CD14-positive monocyte (primary cell): ENCODE measurements around the gene CKAP2. TPM values are rescaled to one million over a fixed set of nuclear protein-coding genes. Genes with fewer than 3 reads are reported as not detected.
"Not testable (repeated sequence)": the region's sequence is repeated elsewhere in the genome, so short reads cannot be mapped to it uniquely, and the experiment has no call there.

ENCODE experiments used
- DNase-seq, 3 donors: peaks; one replicate each; pipeline ENCODE4 v3.0.0-alpha.2; 2011 to 2022
- H2AFZ ChIP-seq: 2 replicates; pipeline ENCODE4 v1.6.0; 2012; ENCODE audit warnings: mild to moderate bottlenecking, low read depth, low read length, inconsistent platforms; ENCODE audit not compliant: insufficient read depth, poor library complexity, severe bottlenecking
- H3K27ac ChIP-seq, 2 donors: 1 replicate in 1 of 2; 2 replicates in 1 of 2; pipeline ENCODE4 v1.5.1; 2012 to 2013; ENCODE audit warnings: low read length in 2 of 2, control low read depth in 1 of 2, inconsistent platforms in 1 of 2, low read depth in 1 of 2, mild to moderate bottlenecking in 1 of 2
- H3K27me3 ChIP-seq, 2 donors: one replicate each; pipeline versions ENCODE4 v1.6.0 to v1.6.1; 2011 to 2013; ENCODE audit warnings: low read length in 2 of 2; ENCODE audit not compliant: control insufficient read depth in 2 of 2, insufficient read depth in 2 of 2
- H3K36me3 ChIP-seq, 2 donors: replicated peaks in 1 of 2; 1 replicate in 1 of 2; 2 replicates in 1 of 2; pipeline versions ENCODE4 v1.5.1 to v1.6.1; 2012 to 2013; ENCODE audit warnings: low read length in 2 of 2, control low read depth in 1 of 2, inconsistent platforms in 1 of 2, mild to moderate bottlenecking in 1 of 2; ENCODE audit not compliant: insufficient read depth in 2 of 2, control insufficient read depth in 1 of 2
- H3K4me1 ChIP-seq, 2 donors: 1 replicate in 1 of 2; 2 replicates in 1 of 2; pipeline versions ENCODE4 v1.5.1 to v1.6.1; 2012 to 2013; ENCODE audit warnings: low read length in 2 of 2, control low read depth in 1 of 2, inconsistent platforms in 1 of 2, mild to moderate bottlenecking in 1 of 2, moderate library complexity in 1 of 2; ENCODE audit not compliant: insufficient read depth in 2 of 2, control insufficient read depth in 1 of 2
- H3K4me2 ChIP-seq: replicated peaks from 2 replicates; pipeline ENCODE3; 2012; ENCODE audit warnings: low read length, moderate library complexity, mild to moderate bottlenecking; ENCODE audit not compliant: poor library complexity, severe bottlenecking; ENCODE audit errors: extremely low read depth
- H3K4me3 ChIP-seq, 3 experiments: fragments of 200-600 bp in 1 of 3; sonication (generic) in 1 of 3; replicated peaks in 1 of 3; 1 replicate in 2 of 3; 2 replicates in 1 of 3; pipeline ENCODE4 v1.5.1; 2011 to 2013; ENCODE audit warnings: low read length in 3 of 3, mild to moderate bottlenecking in 3 of 3, control low read depth in 2 of 3, low read depth in 2 of 3, inconsistent platforms in 1 of 3, moderate library complexity in 1 of 3
- H3K79me2 ChIP-seq: 2 replicates; pipeline ENCODE4 v1.6.0; 2012; ENCODE audit warnings: mild to moderate bottlenecking, control low read depth, inconsistent platforms, low read length, moderate library complexity; ENCODE audit not compliant: insufficient read depth
- H3K9ac ChIP-seq: 2 replicates; pipeline ENCODE4 v1.6.0; 2017; ENCODE audit warnings: low read length, mild to moderate bottlenecking; ENCODE audit not compliant: insufficient read depth, poor library complexity, severe bottlenecking
- H3K9me3 ChIP-seq, 2 donors: replicated peaks in 1 of 2; 1 replicate in 1 of 2; 2 replicates in 1 of 2; pipeline versions ENCODE4 v1.5.1 to v1.6.1; 2012 to 2013; ENCODE audit warnings: low read length in 2 of 2, control low read depth in 1 of 2; ENCODE audit not compliant: control insufficient read depth in 1 of 2, insufficient read depth in 1 of 2
- H4K20me1 ChIP-seq: 2 replicates; pipeline ENCODE4 v1.6.0; 2012; ENCODE audit warnings: mild to moderate bottlenecking, low read length, control low read depth, moderate library complexity; ENCODE audit not compliant: insufficient read depth
- H3K27ac Mint-ChIP-seq, 7 donors: one replicate each; pipeline ENCODE4 v1.8.0; 2020; ENCODE audit warnings: mild to moderate bottlenecking in 7 of 7, mixed read lengths in 7 of 7, moderate library complexity in 6 of 7, inconsistent platforms in 2 of 7
- H3K27me3 Mint-ChIP-seq, 3 donors: one replicate each; pipeline ENCODE4 v1.8.0; 2021 to 2022; ENCODE audit warnings: low read depth in 3 of 3, mild to moderate bottlenecking in 3 of 3, mixed read lengths in 3 of 3, moderate library complexity in 3 of 3, inconsistent platforms in 1 of 3
- H3K36me3 Mint-ChIP-seq, 2 donors: one replicate each; pipeline ENCODE4 v1.8.0; 2020; ENCODE audit warnings: mixed read lengths in 2 of 2, inconsistent platforms in 1 of 2, mild to moderate bottlenecking in 1 of 2
- H3K4me1 Mint-ChIP-seq: one replicate; pipeline ENCODE4 v1.8.0; 2020; ENCODE audit warnings: mild to moderate bottlenecking, mixed read lengths
- H3K4me3 Mint-ChIP-seq, 2 donors: one replicate each; pipeline ENCODE4 v1.8.0; 2020; ENCODE audit warnings: mild to moderate bottlenecking in 2 of 2, mixed read lengths in 2 of 2, moderate library complexity in 1 of 2
- H3K9me3 Mint-ChIP-seq, 7 donors: one replicate each; pipeline ENCODE4 v1.8.0; 2020 to 2022; ENCODE audit warnings: mixed read lengths in 7 of 7, mild to moderate bottlenecking in 6 of 7, moderate library complexity in 6 of 7, inconsistent platforms in 2 of 7
- WGBS: methylation state at CpG from one replicate; pipeline ENCODE4 v1.1.5; 2013; ENCODE audit warnings: missing lambda C conversion rate; ENCODE audit not compliant: insufficient coverage; 5-methylcytosine and 5-hydroxymethylcytosine counted together
- intact Hi-C, 2 donors: fragments of 100-400 bp; cut with micrococcal nuclease; formaldehyde crosslinking; loops; one replicate each; pipeline versions ENCODE4 v1.15.0 to v1.15.1; 2023
- polyA plus RNA-seq, 3 donors: library from polyadenylated mRNA; depleted of rRNA in 1 of 3; unstranded in 2 of 3; stranded (reverse) in 1 of 3; fragments of 300-500 nt in 2 of 3; fragments of >200 nt in 1 of 3; fragmentation: Illumina TruSeq in 2 of 3; gene quantifications; 1 replicate in 2 of 3; 2 replicates in 1 of 3; pipeline ENCODE4 v1.2.3, GENCODE V29; 2012 to 2021

CKAP2 gene
- polyA plus RNA-seq, 3 donors = 5.0 to 15.7 (median 7.8) TPM

- H3K36me3 ChIP-seq, H3K27ac Mint-ChIP-seq, intact Hi-C loops, H3K4me1 ChIP-seq, H3K9ac ChIP-seq, DNase-seq, H3K79me2 ChIP-seq, H3K4me1 Mint-ChIP-seq, H4K20me1 ChIP-seq, H3K27me3 Mint-ChIP-seq, H3K36me3 Mint-ChIP-seq, H2AFZ ChIP-seq, H3K4me2 ChIP-seq, H3K27me3 ChIP-seq, H3K4me3 ChIP-seq, H3K27ac ChIP-seq, H3K4me3 Mint-ChIP-seq: not testable (repeated sequence)
- 80% methylated on average over 2 of the region's 7 CpGs for WGBS
- H3K9me3 Mint-ChIP-seq = peaks cover 9 to 16% (median 16%) of the 10 kb centered on the region in 7 donors
- H3K9me3 ChIP-seq = peaks cover 11 to 14% of the 10 kb centered on the region in 2 donors
Observed at GRCh38 chr13:52502277-52502676, 47.0 kb downstream of the CKAP2 start.

DNA sequence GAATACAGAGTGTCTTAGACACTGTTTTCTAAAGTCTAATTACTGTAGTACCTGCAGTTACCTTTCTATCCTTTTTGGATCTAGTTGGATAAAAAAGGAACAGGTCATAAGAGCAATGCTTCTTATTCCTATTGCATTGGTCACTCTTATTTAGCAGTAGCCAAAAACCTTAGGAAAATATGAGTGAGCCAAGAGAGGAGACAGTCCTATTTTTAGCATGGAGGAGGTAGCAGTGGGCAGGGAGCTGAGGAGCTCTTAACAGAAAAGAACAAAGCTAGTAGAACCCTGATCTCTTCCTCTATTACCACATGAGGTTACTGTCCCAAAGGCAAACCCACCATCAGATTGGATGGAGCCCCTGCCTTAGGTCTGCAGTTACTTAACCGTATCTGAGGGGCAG, 50.6 kb downstream of the CKAP2 start:
- H3K36me3 ChIP-seq, H3K9ac ChIP-seq, H4K20me1 ChIP-seq, H3K4me1 ChIP-seq, H3K36me3 Mint-ChIP-seq, H3K4me2 ChIP-seq, H3K79me2 ChIP-seq, H3K27me3 ChIP-seq, H3K4me3 Mint-ChIP-seq, H3K27ac ChIP-seq, H2AFZ ChIP-seq, intact Hi-C loops, H3K27me3 Mint-ChIP-seq, H3K27ac Mint-ChIP-seq, DNase-seq, H3K4me3 ChIP-seq, H3K4me1 Mint-ChIP-seq: not testable (repeated sequence)
- WGBS = no CpG with 5 or more reads among the region's 1 CpG
- H3K9me3 Mint-ChIP-seq = peaks cover 11 to 21% (median 18%) of the 10 kb centered on the region in 7 donors
- H3K9me3 ChIP-seq = peaks cover 14 to 21% of the 10 kb centered on the region in 2 donors

GRCh38 chr13:52509532-52509931, 54.3 kb downstream of the CKAP2 start:
- peaks cover 7 to 19% (median 11%) of the 10 kb centered on the region in 7 donors for H3K9me3 Mint-ChIP-seq
- H3K4me1 Mint-ChIP-seq, H3K36me3 Mint-ChIP-seq, H3K27ac Mint-ChIP-seq, H3K27me3 Mint-ChIP-seq, H3K9ac ChIP-seq, H3K4me3 Mint-ChIP-seq, H3K4me3 ChIP-seq, DNase-seq, H3K79me2 ChIP-seq, H3K4me2 ChIP-seq, H2AFZ ChIP-seq, H3K27me3 ChIP-seq, H3K4me1 ChIP-seq, H3K36me3 ChIP-seq, H3K27ac ChIP-seq, H4K20me1 ChIP-seq, intact Hi-C loops: not testable (repeated sequence)
- no CpG with 5 or more reads among the region's 6 CpGs for WGBS
- H3K9me3 ChIP-seq = peaks cover 5 to 11% of the 10 kb centered on the region in 2 donors

DNA sequence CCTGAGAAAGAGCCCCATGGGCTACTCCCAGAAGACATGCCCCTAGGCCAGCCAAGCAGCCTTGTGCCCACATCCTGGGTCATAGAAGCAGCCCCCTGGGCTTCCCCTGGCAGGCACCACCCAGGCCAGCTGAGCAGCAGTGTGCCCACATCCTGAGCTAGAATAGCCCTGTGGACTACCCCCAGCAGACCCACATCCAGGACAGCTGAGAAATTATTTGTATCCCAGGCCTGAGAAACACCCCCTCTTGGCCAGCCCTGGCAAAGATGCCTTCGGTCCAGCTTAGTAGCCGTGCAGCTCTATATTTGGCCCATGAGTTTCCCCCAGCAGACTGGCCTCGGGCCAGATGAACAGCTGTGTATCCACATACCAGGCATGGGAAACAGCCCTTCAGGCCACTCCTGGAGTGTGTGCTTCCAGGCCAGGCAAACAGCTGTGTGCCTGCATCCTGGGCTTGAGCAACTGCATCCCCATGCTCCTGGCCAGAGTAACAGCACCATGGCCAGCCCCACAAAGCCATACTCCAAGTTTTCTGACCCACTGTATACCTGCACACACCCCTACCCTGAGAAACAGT, 55.0 kb downstream of the CKAP2 start:
- H3K4me1 Mint-ChIP-seq, intact Hi-C loops, H3K4me1 ChIP-seq, H3K9ac ChIP-seq, H3K27ac ChIP-seq, H3K27ac Mint-ChIP-seq, DNase-seq, H4K20me1 ChIP-seq, H2AFZ ChIP-seq, H3K27me3 Mint-ChIP-seq, H3K79me2 ChIP-seq, H3K36me3 Mint-ChIP-seq, H3K4me3 Mint-ChIP-seq, H3K27me3 ChIP-seq, H3K4me2 ChIP-seq, H3K4me3 ChIP-seq, H3K36me3 ChIP-seq: not testable (repeated sequence)
- H3K9me3 ChIP-seq = peaks cover 5 to 11% of the 10 kb centered on the region in 2 donors
- H3K9me3 Mint-ChIP-seq = peaks cover 7 to 19% (median 11%) of the 10 kb centered on the region in 7 donors
- no CpG with 5 or more reads among the region's 3 CpGs for WGBS
